ENCODE data around the gene SLC30A10. TPM values are rescaled to one million over a fixed set of nuclear protein-coding genes. Genes with fewer than 3 reads are reported as not detected.
"Not testable (repeated sequence)": the region's sequence is repeated elsewhere in the genome, so short reads cannot be mapped to it uniquely, and the experiment has no call there.

Gene SLC30A10
- total RNA-seq, 2 donors from 2014 or later: not detected

GRCh38 chr1:219910716-219911115 lies 17.6 kb downstream of the SLC30A10 start:
- H3K36me3 ChIP-seq: no peaks in the 10 kb centered on the region
- no peaks in the 10 kb centered on the region for H3K27me3 ChIP-seq
- H3K9me3 ChIP-seq: no peaks in the 10 kb centered on the region
- no peak for DNase-seq (ENCODE audit: low spot score)
- H3K4me1 ChIP-seq: no peaks in the 10 kb centered on the region
- TF ChIP-seq CTCF (IDR thresholded peaks at IDR 0.05): no peak
- H3K4me3 ChIP-seq: no peak overlapping the region
- no peak overlapping the region for H3K27ac ChIP-seq

GRCh38 chr1:219909476-219909875 lies 18.9 kb downstream of the SLC30A10 start:
- no peak for TF ChIP-seq CTCF (IDR thresholded peaks at IDR 0.05)
- Histone ChIP-seq H3K9me3 (no peaks in the 10 kb centered on the region), H3K4me1 (no peaks in the 10 kb centered on the region), H3K4me3 (no peak overlapping the region), H3K27ac (no peak overlapping the region), H3K36me3 (no peaks in the 10 kb centered on the region), H3K27me3 (no peaks in the 10 kb centered on the region)
- DNase-seq (ENCODE audit: low spot score): no peak

- no peak for TF ChIP-seq CTCF (IDR thresholded peaks at IDR 0.05)
- H3K27ac ChIP-seq: no peak overlapping the region
- DNase-seq (ENCODE audit: low spot score): no peak
Measured at GRCh38 chr1:219908170-219908569, 20.2 kb downstream of the SLC30A10 start.

GRCh38 chr1:219907772-219908070 lies 20.6 kb downstream of the SLC30A10 start:
- no peaks in the 10 kb centered on the region for H3K36me3 ChIP-seq
- DNase-seq (ENCODE audit: low spot score): no peak

More at GRCh38 chr1:219908170-219908569, 20.2 kb downstream of the SLC30A10 start:
- Histone ChIP-seq H3K4me3 (no peak overlapping the region), H3K9me3 (no peaks in the 10 kb centered on the region), H3K36me3 (no peaks in the 10 kb centered on the region), H3K27me3 (no peaks in the 10 kb centered on the region), H3K4me1 (no peaks in the 10 kb centered on the region)

GRCh38 chr1:219906924-219907771 lies 21.2 kb downstream of the SLC30A10 start:
- no peaks in the 10 kb centered on the region for H3K27me3 ChIP-seq
- H3K27ac ChIP-seq: no peak overlapping the region
- no peak overlapping the region for H3K4me3 ChIP-seq
- no peaks in the 10 kb centered on the region for H3K4me1 ChIP-seq
- no peaks in the 10 kb centered on the region for H3K36me3 ChIP-seq
- H3K9me3 ChIP-seq: no peaks in the 10 kb centered on the region
- TF ChIP-seq CTCF (IDR thresholded peaks at IDR 0.05): no peak
- DNase-seq (ENCODE audit: low spot score): no peak

More at GRCh38 chr1:219907772-219908070, 20.6 kb downstream of the SLC30A10 start:
- Histone ChIP-seq H3K27ac (no peak overlapping the region), H3K27me3 (no peaks in the 10 kb centered on the region), H3K4me1 (no peaks in the 10 kb centered on the region), H3K4me3 (no peak overlapping the region), H3K9me3 (no peaks in the 10 kb centered on the region)
- TF ChIP-seq CTCF (IDR thresholded peaks at IDR 0.05): no peak

GRCh38 chr1:219906565-219906923 lies 21.8 kb downstream of the SLC30A10 start:
- not testable (repeated sequence) for H3K4me3 ChIP-seq

More at GRCh38 chr1:219906565-219906923, 21.8 kb downstream of the SLC30A10 start:
- not testable (repeated sequence) for H3K4me1 ChIP-seq; H3K27me3 ChIP-seq; DNase-seq (ENCODE audit: low spot score); H3K27ac ChIP-seq; H3K9me3 ChIP-seq; H3K36me3 ChIP-seq
